H9 (cell line): ENCODE results near the gene FILIP1. TPM values are rescaled to one million over a fixed set of nuclear protein-coding genes. Genes with fewer than 3 reads are reported as not detected.
A peak's percentile ranks its signal among the peaks of the same experiment; 100 is the strongest.

Source experiments
- DNase-seq: peaks from one replicate; pipeline ENCODE4 v3.0.0-alpha.2; 2017
- H2AFZ ChIP-seq: one replicate; pipeline ENCODE4 v1.6.1; 2013; ENCODE audit warnings: mild to moderate bottlenecking, low read length, control low read depth, moderate library complexity
- H2AK5ac ChIP-seq: 2 replicates; pipeline ENCODE4 v1.6.1; 2013; ENCODE audit warnings: low read length, control low read depth, mixed read lengths; ENCODE audit not compliant: insufficient read length
- H2BK120ac ChIP-seq: one replicate; pipeline ENCODE4 v1.6.1; 2013; ENCODE audit warnings: low read depth, mild to moderate bottlenecking, low read length, control low read depth, inconsistent platforms; ENCODE audit not compliant: poor library complexity, severe bottlenecking
- H2BK12ac ChIP-seq: 2 replicates; pipeline ENCODE4 v1.6.1; 2013; ENCODE audit warnings: low read length, control low read depth, mixed read lengths, low read depth; ENCODE audit not compliant: insufficient read length
- H2BK15ac ChIP-seq: 2 replicates; pipeline ENCODE4 v1.6.1; 2013; ENCODE audit warnings: low read depth, low read length, control low read depth
- H2BK20ac ChIP-seq: one replicate; pipeline ENCODE4 v1.6.1; 2013; ENCODE audit warnings: low read depth, mild to moderate bottlenecking, low read length, control low read depth, inconsistent platforms; ENCODE audit not compliant: poor library complexity, severe bottlenecking
- H2BK5ac ChIP-seq: 2 replicates; pipeline ENCODE4 v1.6.1; 2013; ENCODE audit warnings: low read length, control low read depth, mixed read lengths; ENCODE audit not compliant: insufficient read length
- H3K14ac ChIP-seq: 2 replicates; pipeline ENCODE4 v1.6.1; 2013; ENCODE audit warnings: low read length, control low read depth; ENCODE audit not compliant: insufficient read depth
- H3K18ac ChIP-seq: 2 replicates; pipeline ENCODE4 v1.6.1; 2013; ENCODE audit warnings: low read depth, mild to moderate bottlenecking, mixed read lengths, low read length, control low read depth; ENCODE audit not compliant: insufficient read length
- H3K23ac ChIP-seq: 2 replicates; pipeline ENCODE4 v1.6.1; 2013; ENCODE audit warnings: low read length, control low read depth, mixed read lengths, low read depth; ENCODE audit not compliant: insufficient read length
- H3K23me2 ChIP-seq: 2 replicates; pipeline ENCODE4 v1.6.1; 2013; ENCODE audit warnings: low read depth, mild to moderate bottlenecking, mixed read lengths, low read length, control low read depth; ENCODE audit not compliant: insufficient read length, poor library complexity, severe bottlenecking
- H3K27ac ChIP-seq: 2 replicates; pipeline ENCODE4 v1.5.1; 2013; ENCODE audit warnings: low read length, control low read depth, mixed read lengths, low read depth; ENCODE audit not compliant: insufficient read length
- H3K27me3 ChIP-seq: 2 replicates; pipeline ENCODE4 v1.6.1; 2013; ENCODE audit warnings: low read length, control low read depth, inconsistent platforms; ENCODE audit not compliant: insufficient read depth
- H3K4ac ChIP-seq: 2 replicates; pipeline ENCODE4 v1.6.1; 2013; ENCODE audit warnings: low read depth, mild to moderate bottlenecking, control low read depth, inconsistent platforms, low read length, moderate library complexity
- H3K4me1 ChIP-seq: 2 replicates; pipeline ENCODE4 v1.6.1; 2013; ENCODE audit warnings: low read length, control low read depth, inconsistent platforms; ENCODE audit not compliant: insufficient read depth
- H3K4me2 ChIP-seq: 2 replicates; pipeline ENCODE4 v1.6.1; 2013; ENCODE audit warnings: low read length, control low read depth, mixed read lengths; ENCODE audit not compliant: insufficient read length, insufficient read depth
- H3K56ac ChIP-seq: 2 replicates; pipeline ENCODE4 v1.6.1; 2013; ENCODE audit warnings: low read depth, mild to moderate bottlenecking, mixed read lengths, low read length, control low read depth; ENCODE audit not compliant: insufficient read length
- H3K79me1 ChIP-seq: 2 replicates; pipeline ENCODE4 v1.6.1; 2013; ENCODE audit warnings: low read depth, mild to moderate bottlenecking, moderate library complexity, low read length, control low read depth, inconsistent platforms; ENCODE audit not compliant: insufficient read depth, poor library complexity, severe bottlenecking
- H3K79me2 ChIP-seq: 2 replicates; pipeline ENCODE4 v1.6.1; 2013; ENCODE audit warnings: low read length, control low read depth, inconsistent platforms; ENCODE audit not compliant: insufficient read depth
- H3K9ac ChIP-seq: 2 replicates; pipeline ENCODE4 v1.6.1; 2013; ENCODE audit warnings: low read length, control low read depth, mixed read lengths; ENCODE audit not compliant: insufficient read length; ENCODE audit errors: extremely low read depth
- H3K9me3 ChIP-seq: one replicate; pipeline ENCODE4 v1.6.1; 2013; ENCODE audit warnings: low read depth, low read length, inconsistent platforms; ENCODE audit not compliant: control insufficient read depth
- H3T11ph ChIP-seq: one replicate; pipeline ENCODE4 v1.6.1; 2013; ENCODE audit warnings: mild to moderate bottlenecking, low read length, control low read depth, inconsistent platforms
- H4K20me1 ChIP-seq: one replicate; pipeline ENCODE4 v1.6.1; 2013; ENCODE audit not compliant: control insufficient read depth, insufficient read length, insufficient read depth
- H4K5ac ChIP-seq: 2 replicates; pipeline ENCODE4 v1.6.1; 2013; ENCODE audit warnings: low read depth, mild to moderate bottlenecking, mixed read lengths, low read length, control low read depth; ENCODE audit not compliant: insufficient read length
- H4K8ac ChIP-seq: replicated peaks from 2 replicates; pipeline ENCODE4 v1.6.1; 2013; ENCODE audit warnings: low read length, control low read depth, mixed read lengths, low read depth; ENCODE audit not compliant: insufficient read length
- H4K91ac ChIP-seq: 2 replicates; pipeline ENCODE4 v1.6.1; 2013; ENCODE audit warnings: low read depth, mild to moderate bottlenecking, moderate library complexity, mixed read lengths, low read length, control low read depth; ENCODE audit not compliant: insufficient read length
- H3K27ac Mint-ChIP-seq, 3 experiments: 2 replicates in 2 of 3; 3 replicates in 1 of 3; pipeline ENCODE4 v1.8.0; 2020 to 2021; ENCODE audit warnings: mixed read lengths in 3 of 3, mild to moderate bottlenecking in 1 of 3, moderate library complexity in 1 of 3
- H3K27me3 Mint-ChIP-seq: 2 replicates; pipeline ENCODE4 v1.8.0; 2021; ENCODE audit warnings: low read depth, mild to moderate bottlenecking, moderate library complexity, mixed read lengths
- H3K36me3 Mint-ChIP-seq, 3 experiments: 2 replicates in 2 of 3; 3 replicates in 1 of 3; pipeline ENCODE4 v1.8.0; 2020 to 2021; ENCODE audit warnings: low read depth in 3 of 3, mixed read lengths in 3 of 3; ENCODE audit not compliant: insufficient read depth in 1 of 3
- H3K4me1 Mint-ChIP-seq, 2 experiments: 2 replicates each; pipeline ENCODE4 v1.8.0; 2020; ENCODE audit warnings: mixed read lengths in 2 of 2
- H3K4me3 Mint-ChIP-seq, 2 experiments: 2 replicates in 1 of 2; 3 replicates in 1 of 2; pipeline ENCODE4 v1.8.0; 2020 to 2021; ENCODE audit warnings: mild to moderate bottlenecking in 2 of 2, mixed read lengths in 2 of 2, moderate library complexity in 1 of 2
- H3K9me3 Mint-ChIP-seq, 2 experiments: 2 replicates in 1 of 2; 3 replicates in 1 of 2; pipeline ENCODE4 v1.8.0; 2020; ENCODE audit warnings: mild to moderate bottlenecking in 2 of 2, mixed read lengths in 2 of 2, moderate library complexity in 1 of 2
- WGBS: extraction: QIAGEN DNeasy Blood & Tissue Kit; methylation state at CpG from one replicate; pipeline ENCODE4 v1.1.7; 2013; ENCODE audit warnings: missing lambda C conversion rate, low lambda C conversion rate, mixed read lengths; ENCODE audit not compliant: insufficient read length; ENCODE audit errors: extremely low coverage; 5-methylcytosine and 5-hydroxymethylcytosine counted together
- total RNA-seq: library from RNA; stranded (reverse); gene quantifications from 2 replicates; pipeline ENCODE4 v1.2.1, GENCODE V29; 2021
- TF ChIP-seq, protein P1 (sequence below): fragments of 200-600 bp; sonication (generic); conservative IDR thresholded peaks from 3 replicates; pipeline ENCODE4 v1.8.0; 2021; ENCODE audit warnings: antibody characterized with exemption, mild to moderate bottlenecking

Gene FILIP1
- total RNA-seq, 1 experiment from 2014 or later = 10.5 TPM

GRCh38 chr6:75516757-75517156, 23.2 kb upstream of the FILIP1 start:
- Histone ChIP-seq H3T11ph (no peak overlapping the region), H3K9ac (no peak overlapping the region), H3K9me3 (no peaks in the 10 kb centered on the region), H2BK20ac (no peak overlapping the region), H3K23me2 (no peaks in the 10 kb centered on the region), H2AFZ (no peak overlapping the region), H3K56ac (no peak overlapping the region), H4K91ac (no peak overlapping the region), H4K8ac (no peak overlapping the region), H2BK120ac (no peak overlapping the region), H3K79me2 (no peaks in the 10 kb centered on the region), H4K20me1 (no peaks in the 10 kb centered on the region), H3K23ac (no peak overlapping the region), H3K4me2 (no peak overlapping the region), H3K4ac (no peak overlapping the region), H3K14ac (no peak overlapping the region), H2AK5ac (no peak overlapping the region), H3K27ac (no peak overlapping the region), H2BK12ac (no peak overlapping the region), H3K79me1 (no peaks in the 10 kb centered on the region), H3K4me1 (no peaks in the 10 kb centered on the region), H2BK15ac (no peak overlapping the region), H3K27me3 (no peaks in the 10 kb centered on the region), H4K5ac (no peak overlapping the region), H3K18ac (no peak overlapping the region), H2BK5ac (no peak overlapping the region)
- no peak for DNase-seq
- Mint-ChIP-seq H3K4me1 (no peaks in the 10 kb centered on the region; a peak in 1 of 4 replicates), H3K36me3 (no peaks in the 10 kb centered on the region), H3K4me3 (no peak overlapping the region), H3K9me3 (0 out of 5 replicates have a peak, but pooled peaks cover 0 to 2% of the 10 kb centered on the region in 2 experiments), H3K27me3 (no peaks in the 10 kb centered on the region), H3K27ac (no peak overlapping the region)
- TF ChIP-seq, protein P1, sequence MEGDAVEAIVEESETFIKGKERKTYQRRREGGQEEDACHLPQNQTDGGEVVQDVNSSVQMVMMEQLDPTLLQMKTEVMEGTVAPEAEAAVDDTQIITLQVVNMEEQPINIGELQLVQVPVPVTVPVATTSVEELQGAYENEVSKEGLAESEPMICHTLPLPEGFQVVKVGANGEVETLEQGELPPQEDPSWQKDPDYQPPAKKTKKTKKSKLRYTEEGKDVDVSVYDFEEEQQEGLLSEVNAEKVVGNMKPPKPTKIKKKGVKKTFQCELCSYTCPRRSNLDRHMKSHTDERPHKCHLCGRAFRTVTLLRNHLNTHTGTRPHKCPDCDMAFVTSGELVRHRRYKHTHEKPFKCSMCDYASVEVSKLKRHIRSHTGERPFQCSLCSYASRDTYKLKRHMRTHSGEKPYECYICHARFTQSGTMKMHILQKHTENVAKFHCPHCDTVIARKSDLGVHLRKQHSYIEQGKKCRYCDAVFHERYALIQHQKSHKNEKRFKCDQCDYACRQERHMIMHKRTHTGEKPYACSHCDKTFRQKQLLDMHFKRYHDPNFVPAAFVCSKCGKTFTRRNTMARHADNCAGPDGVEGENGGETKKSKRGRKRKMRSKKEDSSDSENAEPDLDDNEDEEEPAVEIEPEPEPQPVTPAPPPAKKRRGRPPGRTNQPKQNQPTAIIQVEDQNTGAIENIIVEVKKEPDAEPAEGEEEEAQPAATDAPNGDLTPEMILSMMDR = peak; percentile 21; the same call in 1 of the 3 replicates
- no CpG with 5 or more reads among the region's 2 CpGs for WGBS
